ENCODE results near the gene GALNT15. TPM values are rescaled to one million over a fixed set of nuclear protein-coding genes. Genes with fewer than 3 reads are reported as not detected.

GALNT15 gene
- total RNA-seq, 4 donors from 2014 or later = 728 to 954 (median 831) TPM

GRCh38 chr3:16182183-16182582, 7.7 kb downstream of the GALNT15 start:
- TF ChIP-seq CTCF (IDR thresholded peaks at IDR 0.05; ENCODE audit: low read depth) = no peak

DNA sequence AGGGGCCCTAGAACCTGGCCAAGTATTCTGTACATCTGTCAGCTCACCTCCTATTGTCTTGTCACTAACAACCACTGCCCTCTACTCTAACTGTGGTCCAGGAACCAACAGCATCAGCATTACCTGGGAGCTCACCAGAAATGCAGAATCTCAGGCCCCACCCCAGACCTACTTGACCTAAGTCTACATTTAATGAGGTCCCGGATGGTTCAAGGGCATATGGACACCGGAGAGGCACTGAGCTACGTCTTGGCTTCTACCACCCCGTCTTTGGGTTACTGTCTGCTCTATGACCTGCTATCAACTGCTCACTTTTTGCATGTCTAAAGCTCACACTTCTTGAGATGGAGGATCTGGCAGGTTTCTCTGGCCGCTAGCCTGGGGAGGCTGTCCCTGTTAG, 8.1 kb downstream of the GALNT15 start:
- TF ChIP-seq CTCF (IDR thresholded peaks at IDR 0.05; ENCODE audit: low read depth) = no peak

DNA sequence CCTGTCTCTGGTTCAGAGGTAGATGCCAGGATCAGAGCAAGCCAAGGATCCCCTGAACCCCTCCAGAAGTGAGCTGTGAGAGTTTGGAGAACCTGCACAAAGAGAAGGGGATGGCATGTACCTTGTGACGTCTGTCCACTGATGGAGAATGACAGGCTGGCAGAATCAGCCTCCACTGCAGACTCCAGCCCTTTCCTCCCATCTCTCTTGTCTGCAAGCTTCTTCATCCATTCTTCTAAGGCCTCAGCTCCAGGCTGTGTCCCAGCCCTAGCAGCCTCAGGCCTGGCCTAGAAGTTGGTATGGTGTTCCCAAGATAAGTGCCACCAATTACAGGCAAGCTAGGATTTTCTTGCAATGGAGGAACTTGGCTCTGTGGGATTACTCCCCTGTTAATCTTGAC, 8.6 kb downstream of the GALNT15 start:
- TF ChIP-seq CTCF (IDR thresholded peaks at IDR 0.05; ENCODE audit: low read depth) = no peak

- no peak for TF ChIP-seq CTCF (IDR thresholded peaks at IDR 0.05; ENCODE audit: low read depth)
These were observed 9.3 kb downstream of the GALNT15 start for GRCh38 chr3:16183601-16184270.

GRCh38 chr3:16186086-16186485, 11.6 kb downstream of the GALNT15 start:
- no peak for TF ChIP-seq CTCF (IDR thresholded peaks at IDR 0.05; ENCODE audit: low read depth)

DNA sequence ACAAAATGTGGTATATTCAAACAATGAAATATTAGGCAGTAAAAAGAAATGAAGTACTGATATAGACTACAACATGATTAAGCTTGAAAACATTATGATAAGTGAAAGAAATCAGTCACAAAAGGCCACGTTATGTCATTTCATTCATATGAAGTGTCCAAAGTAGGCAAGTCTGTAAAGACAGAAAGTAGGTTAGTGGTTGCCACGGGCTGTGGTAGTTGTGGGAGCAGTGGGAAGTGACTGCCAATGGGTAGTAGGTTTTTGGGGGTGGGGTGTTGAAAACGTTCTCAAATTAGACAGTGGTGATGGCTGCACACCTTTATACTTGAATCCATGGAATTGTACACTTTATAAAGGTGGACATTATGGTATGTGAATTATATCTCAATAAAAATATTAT, 12.1 kb downstream of the GALNT15 start:
- no peak for TF ChIP-seq CTCF (IDR thresholded peaks at IDR 0.05; ENCODE audit: low read depth)

DNA sequence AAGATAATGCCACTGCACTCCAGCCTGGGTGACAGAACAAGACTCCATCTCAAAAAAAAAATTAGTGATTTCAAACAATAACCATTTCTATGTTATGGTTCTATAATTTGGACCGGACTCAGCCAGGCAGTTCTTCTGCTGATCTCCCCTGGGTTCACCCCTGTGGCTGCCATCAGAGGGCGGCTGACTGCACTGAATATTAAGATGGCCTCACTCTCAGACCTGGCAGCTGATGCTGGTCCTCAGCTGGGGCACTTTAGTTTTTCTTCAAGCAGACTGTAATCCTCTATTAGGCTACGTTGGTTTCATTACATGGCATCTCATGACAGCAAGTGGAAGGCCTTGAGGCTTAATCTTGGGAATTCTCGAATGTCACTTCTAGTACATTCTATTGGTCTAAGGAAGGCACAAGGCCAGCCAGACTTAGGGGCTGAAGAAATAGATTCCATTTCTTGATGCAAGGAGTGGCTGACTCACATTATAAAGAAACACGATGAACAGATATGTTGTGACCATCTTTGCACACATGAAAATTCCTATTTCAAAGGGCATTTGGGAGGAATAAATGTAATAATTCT, 12.8 kb downstream of the GALNT15 start:
- no peak for TF ChIP-seq CTCF (IDR thresholded peaks at IDR 0.05; ENCODE audit: low read depth)

All from subcutaneous adipose tissue (tissue), 4 donors.